ENCODE measurements around the gene UBTD2.
"Not testable (repeated sequence)": the region's sequence is repeated elsewhere in the genome, so short reads cannot be mapped to it uniquely, and the experiment has no call there.

Gene UBTD2

GRCh38 chr5:172291837-172292236 lies 8.3 kb upstream of the UBTD2 start:
- DNase-seq, result not testable (repeated sequence)

- no peak for DNase-seq
Observed at GRCh38 chr5:172288465-172288864, 4.9 kb upstream of the UBTD2 start.

GRCh38 chr5:172287140-172287539 lies 3.6 kb upstream of the UBTD2 start:
- not testable (repeated sequence) for DNase-seq

GRCh38 chr5:172285226-172286143 lies 1.9 kb upstream of the UBTD2 start:
- no peak for DNase-seq

- no peak for DNase-seq
Observed at GRCh38 chr5:172284611-172284980, 1.0 kb upstream of the UBTD2 start.

GRCh38 chr5:172283862-172284610 lies 472 bp upstream of the UBTD2 start:
- DNase-seq, result peak; percentile 89

GRCh38 chr5:172282272-172283019 lies 1.1 kb downstream of the UBTD2 start:
- no peak for DNase-seq

GRCh38 chr5:172281346-172281745 lies 2.2 kb downstream of the UBTD2 start:
- DNase-seq, result no peak

- DNase-seq, result no peak
Observed at GRCh38 chr5:172280929-172281328, 2.6 kb downstream of the UBTD2 start.

DNA sequence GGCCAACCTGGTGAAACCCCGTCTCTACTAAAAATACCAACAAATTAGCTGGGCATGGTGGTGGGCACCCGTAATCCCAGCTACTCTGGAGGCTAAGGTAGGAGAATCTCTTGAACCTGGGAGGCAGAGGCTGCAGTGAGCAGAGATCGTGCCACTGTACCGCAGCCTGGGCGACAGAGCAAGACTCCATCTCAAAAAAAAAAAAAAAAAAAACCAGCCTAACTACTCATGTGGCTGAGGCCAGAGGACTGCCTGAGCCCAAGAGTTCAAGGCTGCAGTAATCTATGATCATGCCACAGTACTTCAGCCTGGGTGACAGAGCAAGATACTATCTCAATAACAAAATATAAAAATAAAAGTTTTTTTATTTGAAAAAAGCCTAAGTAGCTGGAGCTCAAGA lies 3.2 kb downstream of the UBTD2 start:
- DNase-seq, result no peak

- DNase-seq, result no peak
Observed at GRCh38 chr5:172278356-172278755, 5.2 kb downstream of the UBTD2 start.

DNA sequence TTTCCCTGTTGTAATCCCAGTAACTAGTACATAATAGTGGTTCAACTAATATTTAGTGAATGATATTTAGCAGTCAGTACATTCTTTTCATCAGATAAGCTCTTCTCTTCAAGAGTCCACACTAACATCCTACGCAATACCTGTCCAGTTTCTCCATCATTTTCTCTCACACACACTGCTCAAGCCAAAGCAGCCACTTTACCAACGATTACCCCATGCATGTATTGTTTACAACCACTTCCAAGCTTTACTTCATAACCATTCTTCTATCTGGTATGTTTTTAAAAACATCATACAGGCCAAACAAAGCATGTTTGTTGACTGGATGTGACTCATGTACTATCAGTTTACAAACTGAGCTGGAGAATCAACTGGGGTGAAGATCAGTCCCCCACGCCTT lies 7.3 kb downstream of the UBTD2 start:
- no peak for DNase-seq

GRCh38 chr5:172274951-172275753 lies 8.4 kb downstream of the UBTD2 start:
- DNase-seq, result no peak

GRCh38 chr5:172267943-172268342 lies 15.6 kb downstream of the UBTD2 start:
- DNase-seq, result no peak

- no peak for DNase-seq
Observed at GRCh38 chr5:172266676-172267092, 16.9 kb downstream of the UBTD2 start.

DNA sequence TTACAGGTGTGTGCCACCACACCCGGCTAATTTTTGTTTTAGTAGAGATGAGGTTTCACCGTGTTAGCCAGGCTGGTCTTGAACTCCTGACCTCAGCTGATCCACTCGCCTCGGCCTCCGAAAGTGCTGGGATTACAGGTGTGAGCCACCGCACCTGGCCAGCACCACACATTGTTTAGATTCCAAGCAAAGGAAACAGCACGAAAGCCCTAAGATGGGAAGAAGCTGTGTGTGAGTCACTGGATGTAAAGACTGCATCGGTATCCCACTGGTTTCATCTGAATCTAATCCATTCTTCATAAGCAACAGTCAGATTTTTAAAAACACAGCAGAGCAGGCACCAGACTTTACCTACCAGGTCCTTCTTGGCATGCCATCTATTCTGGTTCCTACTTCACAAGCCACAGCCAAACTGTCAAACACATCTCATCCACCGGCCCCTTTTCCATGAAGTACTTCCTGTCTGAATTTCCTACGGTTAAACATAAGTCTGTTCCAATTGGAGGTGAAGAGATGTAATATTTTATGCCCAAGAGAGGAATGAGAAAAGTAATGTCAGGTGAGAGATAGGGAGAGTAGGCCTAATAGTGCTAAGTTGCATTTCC lies 17.4 kb downstream of the UBTD2 start:
- DNase-seq, result no peak

DNA sequence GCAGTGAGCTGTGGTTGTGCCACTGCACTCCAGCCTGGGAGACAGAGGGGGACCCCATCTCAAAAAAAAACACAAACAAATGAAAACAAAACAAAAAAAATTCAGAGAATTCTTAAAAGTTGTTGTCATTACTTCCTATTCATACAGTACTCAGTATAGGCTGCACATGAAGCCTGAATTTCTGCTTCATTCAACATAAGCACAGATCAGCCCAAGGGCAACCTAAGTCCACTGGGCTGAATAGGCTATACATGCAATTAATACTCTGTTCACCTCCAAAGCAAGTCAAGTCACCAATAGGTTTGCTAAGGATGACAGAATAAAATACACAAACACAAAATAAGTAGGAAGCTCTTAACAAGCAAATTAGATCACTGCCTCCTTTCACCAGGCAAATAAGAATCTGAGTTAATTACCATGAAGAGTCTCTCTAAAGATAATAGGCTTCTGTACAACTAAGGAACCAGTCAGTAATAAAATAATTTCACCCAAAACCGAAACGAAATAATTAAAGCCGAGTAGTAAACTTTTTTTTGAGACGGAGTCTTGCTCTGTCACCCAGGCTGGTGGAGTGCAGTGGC lies 18.7 kb downstream of the UBTD2 start:
- no peak for DNase-seq

- no peak for DNase-seq
Observed at GRCh38 chr5:172255444-172255843, 28.1 kb downstream of the UBTD2 start.

- no peak for DNase-seq
Observed at GRCh38 chr5:172252501-172252900, 31.1 kb downstream of the UBTD2 start.

- DNase-seq, result no peak
Observed at GRCh38 chr5:172251419-172251818, 32.1 kb downstream of the UBTD2 start.

GRCh38 chr5:172248637-172249036 lies 34.9 kb downstream of the UBTD2 start:
- no peak for DNase-seq

DNA sequence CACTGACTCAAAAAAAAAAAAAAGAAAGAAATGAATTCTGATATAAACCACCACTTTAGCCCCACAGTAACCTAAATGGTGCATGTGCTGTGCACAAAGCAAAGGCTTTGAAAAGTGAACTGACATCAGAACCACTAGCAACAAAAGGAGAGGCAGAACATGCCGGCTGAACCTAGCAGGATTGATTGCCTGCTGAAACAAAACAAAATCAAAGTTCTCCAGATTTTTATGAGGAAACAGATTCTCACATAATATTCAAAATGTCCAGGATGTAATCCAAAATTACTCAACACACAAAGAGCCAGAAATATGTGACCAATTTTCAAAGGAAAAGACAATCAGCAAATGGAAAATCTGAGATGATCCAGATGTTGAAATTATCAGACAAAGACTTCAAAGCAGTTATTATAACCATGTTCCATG lies 37.9 kb downstream of the UBTD2 start:
- DNase-seq, result no peak

All from NCI-H345 (cell line).